ENCODE measurements around the gene MSI2. TPM values are rescaled to one million over a fixed set of nuclear protein-coding genes. Genes with fewer than 3 reads are reported as not detected.
A peak's percentile ranks its signal among the peaks of the same experiment; 100 is the strongest.

The MSI2 gene
- total RNA-seq, 2 donors from 2014 or later = 88.3 to 114 TPM

GRCh38 chr17:57253362-57254065 is 2.8 kb upstream of the MSI2 start:
- H3K4me3 Mint-ChIP-seq = no peak overlapping the region
- Histone ChIP-seq H3K9me3 (ENCODE audit: control insufficient read depth, low read length) (peaks cover 14% of the 10 kb centered on the region), H3K4me3 (ENCODE audit: low read length) (no peak overlapping the region), H3K4me1 (ENCODE audit: control insufficient read depth, insufficient read depth, low read length) (no peaks in the 10 kb centered on the region), H3K9ac (ENCODE audit: extremely low read depth, low read length, poor library complexity, severe bottlenecking) (no peak overlapping the region), H3K36me3 (ENCODE audit: control insufficient read depth, insufficient read depth, low read length) (no peaks in the 10 kb centered on the region), H3K27me3 (ENCODE audit: control insufficient read depth, insufficient read depth, low read length, poor library complexity, severe bottlenecking) (peaks cover 3% of the 10 kb centered on the region), H3K27ac (ENCODE audit: low read depth, low read length) (no peak overlapping the region)
- no peak overlapping the region for H3K27ac Mint-ChIP-seq
- peaks cover 8% of the 10 kb centered on the region for H3K27me3 Mint-ChIP-seq (ENCODE audit: insufficient read depth)
- no peaks in the 10 kb centered on the region for H3K36me3 Mint-ChIP-seq (ENCODE audit: low read depth)
- H3K4me1 Mint-ChIP-seq = peaks cover 14% of the 10 kb centered on the region
- no peak for DNase-seq
- 78 to 84% methylated on average over 5 to 6 of the region's 6 CpGs for WGBS, 2 experiments (ENCODE audit: insufficient coverage in 1 of 2, insufficient read length in 1 of 2)
- H3K9me3 Mint-ChIP-seq = peaks cover 24% of the 10 kb centered on the region
- TF ChIP-seq, protein P1, sequence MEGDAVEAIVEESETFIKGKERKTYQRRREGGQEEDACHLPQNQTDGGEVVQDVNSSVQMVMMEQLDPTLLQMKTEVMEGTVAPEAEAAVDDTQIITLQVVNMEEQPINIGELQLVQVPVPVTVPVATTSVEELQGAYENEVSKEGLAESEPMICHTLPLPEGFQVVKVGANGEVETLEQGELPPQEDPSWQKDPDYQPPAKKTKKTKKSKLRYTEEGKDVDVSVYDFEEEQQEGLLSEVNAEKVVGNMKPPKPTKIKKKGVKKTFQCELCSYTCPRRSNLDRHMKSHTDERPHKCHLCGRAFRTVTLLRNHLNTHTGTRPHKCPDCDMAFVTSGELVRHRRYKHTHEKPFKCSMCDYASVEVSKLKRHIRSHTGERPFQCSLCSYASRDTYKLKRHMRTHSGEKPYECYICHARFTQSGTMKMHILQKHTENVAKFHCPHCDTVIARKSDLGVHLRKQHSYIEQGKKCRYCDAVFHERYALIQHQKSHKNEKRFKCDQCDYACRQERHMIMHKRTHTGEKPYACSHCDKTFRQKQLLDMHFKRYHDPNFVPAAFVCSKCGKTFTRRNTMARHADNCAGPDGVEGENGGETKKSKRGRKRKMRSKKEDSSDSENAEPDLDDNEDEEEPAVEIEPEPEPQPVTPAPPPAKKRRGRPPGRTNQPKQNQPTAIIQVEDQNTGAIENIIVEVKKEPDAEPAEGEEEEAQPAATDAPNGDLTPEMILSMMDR (conservative IDR thresholded peaks at IDR 0.05) = no peak

DNA sequence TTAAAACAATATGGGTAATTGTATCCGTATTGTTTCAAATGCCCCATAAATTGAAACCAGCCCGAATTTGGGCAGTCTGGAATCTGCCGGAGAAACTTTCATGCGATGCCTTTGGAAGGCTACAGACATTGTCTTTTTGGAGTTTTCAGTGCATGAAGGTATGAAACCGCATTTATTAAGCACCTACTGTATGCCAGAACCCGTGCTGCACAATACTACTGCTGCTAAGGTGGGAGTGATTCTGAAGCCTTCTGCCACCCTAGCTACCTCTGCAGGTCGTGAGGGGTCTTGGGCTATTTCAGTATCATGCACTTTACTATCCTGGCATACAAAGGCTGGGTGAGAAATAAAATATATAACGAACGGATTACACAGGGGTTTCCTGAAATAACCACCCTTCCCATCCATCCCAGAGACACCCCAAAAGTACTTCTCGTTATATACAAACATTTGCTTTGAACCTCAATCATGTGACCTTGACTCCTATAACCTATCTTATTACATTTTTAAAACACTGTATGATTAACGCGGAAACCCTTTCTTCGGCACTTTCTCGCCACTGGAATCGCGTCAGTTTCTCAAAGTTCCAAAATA is 1.0 kb upstream of the MSI2 start:
- Mint-ChIP-seq H3K4me1 (peaks cover 32% of the 10 kb centered on the region), H3K27me3 (ENCODE audit: insufficient read depth) (peaks cover 8% of the 10 kb centered on the region), H3K9me3 (peaks cover 14% of the 10 kb centered on the region), H3K4me3 (peak overlapping the region; percentile 84), H3K36me3 (ENCODE audit: low read depth) (peaks cover 3% of the 10 kb centered on the region), H3K27ac (peak overlapping the region; percentile 90)
- peaks cover 5% of the 10 kb centered on the region for H3K36me3 ChIP-seq (ENCODE audit: control insufficient read depth, insufficient read depth, low read length)
- peaks cover 14% of the 10 kb centered on the region for H3K9me3 ChIP-seq (ENCODE audit: control insufficient read depth, low read length)
- H3K27me3 ChIP-seq (ENCODE audit: control insufficient read depth, insufficient read depth, low read length, poor library complexity, severe bottlenecking) = peaks cover 3% of the 10 kb centered on the region
- no peak overlapping the region for H3K27ac ChIP-seq (ENCODE audit: low read depth, low read length)
- 52 to 55% methylated on average over 15 to 16 of the region's 16 CpGs for WGBS, 2 experiments (ENCODE audit: insufficient coverage in 1 of 2, insufficient read length in 1 of 2)
- no peak for DNase-seq
- H3K4me3 ChIP-seq (ENCODE audit: low read length) = peak overlapping the region; percentile 86
- peaks cover 11% of the 10 kb centered on the region for H3K4me1 ChIP-seq (ENCODE audit: control insufficient read depth, insufficient read depth, low read length)
- TF ChIP-seq, protein P1 (conservative IDR thresholded peaks at IDR 0.05) = no peak
- peak overlapping the region; percentile 33 for H3K9ac ChIP-seq (ENCODE audit: extremely low read depth, low read length, poor library complexity, severe bottlenecking)

DNA sequence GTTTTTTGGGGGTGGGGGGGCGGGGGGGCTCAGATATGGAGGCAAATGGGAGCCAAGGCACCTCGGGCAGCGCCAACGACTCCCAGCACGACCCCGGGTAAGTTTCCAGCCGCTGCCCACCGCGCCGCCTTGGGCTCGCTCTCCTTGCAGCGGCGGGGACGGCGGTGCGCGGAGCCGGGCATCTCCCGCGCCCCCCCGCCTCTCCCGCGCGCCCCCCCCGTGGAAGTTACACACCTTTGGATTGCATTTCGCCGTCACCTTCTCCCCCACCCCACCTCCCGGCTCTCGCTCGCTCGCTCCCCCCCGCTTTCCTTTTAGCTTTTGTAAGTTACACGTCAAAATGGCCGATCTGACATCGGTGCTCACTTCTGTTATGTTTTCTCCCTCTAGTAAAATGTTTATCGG is 387 bp downstream of the MSI2 start:
- Histone ChIP-seq H3K36me3 (ENCODE audit: control insufficient read depth, insufficient read depth, low read length) (peaks cover 19% of the 10 kb centered on the region), H3K27ac (ENCODE audit: low read depth, low read length) (peak overlapping the region; percentile 1), H3K9me3 (ENCODE audit: control insufficient read depth, low read length) (peaks cover under 1% of the 10 kb centered on the region), H3K9ac (ENCODE audit: extremely low read depth, low read length, poor library complexity, severe bottlenecking) (peak overlapping the region; percentile 91), H3K4me3 (ENCODE audit: low read length) (peak overlapping the region; percentile 90), H3K4me1 (ENCODE audit: control insufficient read depth, insufficient read depth, low read length) (peaks cover 11% of the 10 kb centered on the region), H3K27me3 (ENCODE audit: control insufficient read depth, insufficient read depth, low read length, poor library complexity, severe bottlenecking) (peaks cover 3% of the 10 kb centered on the region)
- no peak for DNase-seq
- peaks cover 17% of the 10 kb centered on the region for H3K36me3 Mint-ChIP-seq (ENCODE audit: low read depth)
- H3K4me1 Mint-ChIP-seq = peaks cover 44% of the 10 kb centered on the region
- TF ChIP-seq, protein P1 (conservative IDR thresholded peaks at IDR 0.05) = no peak
- no peaks in the 10 kb centered on the region for H3K9me3 Mint-ChIP-seq
- H3K4me3 Mint-ChIP-seq = peak overlapping the region; percentile 84
- H3K27me3 Mint-ChIP-seq (ENCODE audit: insufficient read depth) = peaks cover 8% of the 10 kb centered on the region
- 0 to 1% methylated on average over 4 to 34 of the region's 36 CpGs for WGBS, 2 experiments (ENCODE audit: insufficient coverage in 1 of 2, insufficient read length in 1 of 2)
- peak overlapping the region; percentile 97 for H3K27ac Mint-ChIP-seq

All from endodermal cell (in vitro differentiated cells).